ENCODE data around the gene SLC27A3. TPM values are rescaled to one million over a fixed set of nuclear protein-coding genes. Genes with fewer than 3 reads are reported as not detected.

Gene SLC27A3
- total RNA-seq, 1 experiment from 2014 or later, result 38.9 TPM

- TF ChIP-seq ARID4B (CRISPR knock-in tag; IDR thresholded peaks at IDR 0.05; ENCODE audit: borderline replicate concordance) (no peak), CDX4 (CRISPR knock-in tag; IDR thresholded peaks at IDR 0.05; ENCODE audit: borderline replicate concordance) (no peak), ATF6 (CRISPR knock-in tag; IDR thresholded peaks at IDR 0.05) (no peak), ZNF512 (CRISPR knock-in tag; IDR thresholded peaks at IDR 0.05; ENCODE audit: borderline replicate concordance) (no peak)
Observed at GRCh38 chr1:153790313-153790965, 15.2 kb downstream of the SLC27A3 start (continued).

GRCh38 chr1:153790966-153791647 lies 15.9 kb downstream of the SLC27A3 start:
- no peak overlapping the region for H3K4me3 Mint-ChIP-seq
- DNase-seq (ENCODE audit: low spot score) (no peak), ATAC-seq (no peak)
- POLR2A ChIA-PET, result no interaction called here
- CTCF ChIA-PET, result interaction anchor here (2.3 kb wide), 1 partner anchor 113 kb away, joined by 15 read pairs; the partner anchor contains the start of gene NPR1
- no peaks in the 10 kb centered on the region; the same call in 1 of the 2 replicates for H3K36me3 Mint-ChIP-seq
- no peaks in the 10 kb centered on the region; the same call in 1 of the 2 replicates for H3K27me3 Mint-ChIP-seq (ENCODE audit: low read depth)
- peaks cover 6% of the 10 kb centered on the region for H3K9me3 Mint-ChIP-seq
- no peak overlapping the region for H3K27ac Mint-ChIP-seq
- H3K4me1 Mint-ChIP-seq, result peaks cover 24% of the 10 kb centered on the region
- no peak for TF ChIP-seq ZBTB43 (CRISPR knock-in tag; IDR thresholded peaks at IDR 0.05)
- no peak for TF ChIP-seq ZBTB21 (CRISPR knock-in tag; IDR thresholded peaks at IDR 0.05; ENCODE audit: borderline replicate concordance)
- TF ChIP-seq NFYB (CRISPR knock-in tag; conservative IDR thresholded peaks at IDR 0.05; ENCODE audit: low read depth), result no peak
- TF ChIP-seq IRF1 (CRISPR knock-in tag; IDR thresholded peaks at IDR 0.05), result no peak
- TF ChIP-seq NR3C1 (CRISPR knock-in tag; conservative IDR thresholded peaks at IDR 0.05; ENCODE audit: low read depth), result no peak
- no peak for TF ChIP-seq EMX1 (CRISPR knock-in tag; IDR thresholded peaks at IDR 0.05)
- TF ChIP-seq SMAD4 (CRISPR knock-in tag; IDR thresholded peaks at IDR 0.05), result no peak
- TF ChIP-seq ZNF512 (CRISPR knock-in tag; IDR thresholded peaks at IDR 0.05; ENCODE audit: borderline replicate concordance), result no peak
- no peak for TF ChIP-seq TEAD1 (CRISPR knock-in tag; IDR thresholded peaks at IDR 0.05)
- TF ChIP-seq FOXP4 (CRISPR knock-in tag; IDR thresholded peaks at IDR 0.05), result no peak
- no peak for TF ChIP-seq MYBL2 (CRISPR knock-in tag; IDR thresholded peaks at IDR 0.05)
- TF ChIP-seq SOX15 (CRISPR knock-in tag; IDR thresholded peaks at IDR 0.05), result no peak
- TF ChIP-seq TEAD4 (CRISPR knock-in tag; IDR thresholded peaks at IDR 0.05), result no peak
- TF ChIP-seq CREB1 (CRISPR knock-in tag; IDR thresholded peaks at IDR 0.05), result no peak
- no peak for TF ChIP-seq ZNF671 (CRISPR knock-in tag; IDR thresholded peaks at IDR 0.05)
